Fibroblast of upper back skin (primary cell): ENCODE results near the gene HSP90B1.

Experiments used
- DNase-seq: peaks from one replicate; pipeline ENCODE4 v3.0.0-alpha.2; 2013

Gene HSP90B1

DNA sequence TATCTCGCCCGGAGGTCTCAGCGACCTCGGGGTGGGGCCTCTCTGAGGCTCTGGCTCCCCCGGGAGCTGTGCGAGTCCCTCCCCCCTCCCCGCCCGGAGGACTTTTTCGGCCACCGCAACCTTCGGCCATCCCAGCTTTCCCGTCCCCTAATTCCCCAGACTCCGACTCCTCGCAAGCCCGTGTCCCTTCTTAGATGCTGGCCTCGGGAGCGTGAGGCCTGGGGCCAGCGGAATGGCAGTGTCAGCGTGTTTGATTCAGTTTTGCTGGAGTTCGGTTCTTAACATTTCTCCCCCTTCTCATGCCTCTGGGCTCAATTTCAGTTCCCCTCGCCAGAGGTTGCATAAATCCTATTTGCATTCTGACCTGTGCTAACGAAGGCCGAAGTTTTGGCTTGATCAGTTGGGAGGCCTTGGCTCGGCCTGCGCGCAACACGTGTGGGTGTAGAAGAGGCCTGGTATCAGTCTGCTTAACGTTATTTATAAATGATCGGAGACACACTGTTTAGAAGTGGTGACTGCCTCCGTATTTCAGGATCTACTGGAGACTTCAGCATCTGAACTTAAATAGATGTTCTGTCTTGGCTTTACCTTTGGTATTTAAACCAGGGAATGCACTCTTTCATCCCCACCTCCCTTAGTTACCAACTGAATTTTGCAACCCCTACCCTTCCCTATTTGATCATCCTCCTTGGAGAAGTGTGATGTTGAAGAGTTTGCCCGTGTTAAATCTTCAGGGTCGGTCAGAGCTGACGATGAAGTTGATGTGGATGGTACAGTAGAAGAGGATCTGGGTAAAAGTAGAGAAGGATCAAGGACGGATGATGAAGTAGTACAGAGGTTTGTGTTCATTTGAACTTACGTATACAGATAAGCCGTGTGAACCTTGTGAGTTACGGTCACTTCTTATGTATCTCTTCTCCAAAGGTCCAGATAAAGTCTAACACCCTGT, 851 bp downstream of the HSP90B1 start:
- peak; percentile 18 for DNase-seq

DNA sequence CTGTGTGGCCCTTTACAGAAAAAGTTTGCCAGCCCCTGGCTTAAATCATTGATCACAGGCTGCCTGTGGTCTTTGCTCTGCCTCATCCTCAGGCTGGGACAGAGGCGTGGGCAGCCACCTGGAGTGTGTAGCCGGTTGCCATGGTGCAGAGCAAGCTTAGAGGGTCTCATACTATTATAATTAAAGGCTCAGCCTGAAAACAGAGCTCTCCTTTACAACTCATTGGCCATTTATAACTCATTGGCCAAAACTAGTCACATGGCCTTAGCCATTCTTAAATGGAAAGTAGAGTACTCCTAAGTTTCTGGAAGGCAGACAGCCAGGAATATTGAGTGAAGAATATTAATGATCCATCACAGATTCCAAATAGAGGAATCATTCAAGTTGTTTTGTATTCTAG, 3.0 kb downstream of the HSP90B1 start:
- DNase-seq: no peak

DNA sequence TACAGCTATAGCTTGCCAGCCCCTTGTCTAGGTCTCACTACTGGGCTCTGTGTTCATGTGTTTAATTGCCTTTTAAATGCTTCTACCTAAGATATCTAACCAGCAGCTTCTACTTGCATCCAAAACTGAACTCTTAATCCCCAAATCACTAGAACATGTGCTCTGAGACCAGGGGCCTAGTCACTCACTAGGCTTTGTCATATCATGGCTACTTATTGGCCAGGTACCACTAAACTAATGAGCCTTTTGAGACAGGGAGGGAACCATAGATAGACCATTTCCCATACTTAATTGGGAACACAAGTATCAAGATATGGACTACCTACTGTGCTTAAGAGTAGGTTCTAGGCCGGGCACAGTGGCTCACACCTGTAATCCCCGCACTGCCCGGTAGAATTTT, 6.5 kb downstream of the HSP90B1 start:
- DNase-seq: no peak

DNA sequence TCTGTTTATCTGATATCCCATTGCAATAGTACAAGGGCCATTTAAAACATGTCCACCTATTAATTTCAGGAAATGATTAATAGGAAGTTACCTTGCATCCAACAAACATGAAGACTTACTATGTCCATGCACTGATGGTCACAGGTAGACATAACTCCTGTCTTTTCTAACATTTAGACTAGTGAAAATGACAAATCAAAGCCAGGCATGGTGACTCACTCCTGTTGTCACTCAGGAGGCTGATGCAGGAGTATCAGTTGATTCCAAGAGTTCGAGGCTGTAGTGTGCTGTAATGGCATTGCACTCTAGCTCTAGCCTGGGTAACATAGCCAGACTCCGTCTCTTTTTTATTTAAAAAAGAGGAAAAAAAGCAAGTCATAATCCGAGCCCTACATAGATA, 14.8 kb downstream of the HSP90B1 start:
- DNase-seq: no peak

DNA sequence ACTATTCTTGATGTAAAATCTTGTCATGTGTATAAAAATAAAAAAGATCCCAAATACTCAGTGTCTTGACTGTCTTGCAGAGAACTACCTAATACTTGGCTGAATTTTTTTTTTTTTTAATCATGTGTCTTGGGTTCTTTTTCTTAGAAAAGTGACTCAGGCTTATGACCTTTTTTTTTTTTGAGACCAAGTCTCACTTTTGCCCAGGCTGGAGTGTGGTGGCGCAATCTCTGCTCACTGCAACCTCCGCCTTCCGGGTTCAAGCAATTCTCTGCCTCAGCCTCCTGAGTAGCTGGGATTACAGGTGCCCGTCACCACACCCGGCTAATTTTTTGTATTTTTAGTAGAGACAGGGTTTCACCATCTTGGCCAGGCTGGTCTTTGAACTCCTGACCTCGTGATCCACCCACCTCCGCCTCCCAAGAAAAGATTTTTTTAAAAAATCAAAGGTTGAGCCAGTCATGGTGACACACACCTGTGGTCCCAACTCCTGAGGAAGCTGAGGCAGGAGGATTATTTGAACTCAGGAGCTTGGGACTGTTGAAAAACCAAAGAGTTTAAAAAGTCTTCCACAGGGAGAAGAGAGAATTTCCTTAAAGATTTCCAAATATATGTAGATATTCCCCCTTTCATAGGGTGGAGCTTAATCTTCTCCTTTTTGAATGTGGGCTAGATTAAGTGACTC, 17.8 kb downstream of the HSP90B1 start:
- no peak for DNase-seq

DNA sequence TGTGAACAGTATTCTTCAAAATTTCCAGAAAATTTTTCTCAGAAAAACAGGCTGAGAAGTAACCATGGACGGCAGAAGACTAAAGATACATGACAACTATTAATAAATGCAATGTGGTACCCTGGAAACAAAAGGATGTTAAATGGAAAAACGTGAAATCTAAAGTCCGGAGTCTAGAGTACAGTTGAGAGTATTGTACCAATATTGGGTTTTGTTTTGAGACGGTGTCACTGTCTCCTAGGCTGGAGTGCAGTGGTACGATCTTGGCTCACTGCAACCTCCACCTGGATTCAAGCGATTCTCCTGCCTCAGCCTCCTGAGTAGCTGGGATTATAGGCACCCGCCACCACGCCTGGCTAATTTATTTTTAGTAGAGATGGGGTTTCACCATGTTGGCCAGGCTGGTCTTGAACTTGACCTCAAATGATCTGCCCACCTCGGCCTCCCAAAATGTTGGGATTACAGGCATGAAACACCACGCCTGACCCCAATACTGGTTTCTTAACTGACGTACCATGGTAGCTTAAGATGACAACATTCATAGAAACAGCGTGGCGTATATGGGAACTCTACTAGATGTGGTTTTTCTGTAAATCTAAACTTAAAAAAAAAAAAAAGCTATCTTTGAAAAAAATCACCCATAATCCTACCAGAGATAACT, 18.7 kb downstream of the HSP90B1 start:
- DNase-seq: no peak

DNA sequence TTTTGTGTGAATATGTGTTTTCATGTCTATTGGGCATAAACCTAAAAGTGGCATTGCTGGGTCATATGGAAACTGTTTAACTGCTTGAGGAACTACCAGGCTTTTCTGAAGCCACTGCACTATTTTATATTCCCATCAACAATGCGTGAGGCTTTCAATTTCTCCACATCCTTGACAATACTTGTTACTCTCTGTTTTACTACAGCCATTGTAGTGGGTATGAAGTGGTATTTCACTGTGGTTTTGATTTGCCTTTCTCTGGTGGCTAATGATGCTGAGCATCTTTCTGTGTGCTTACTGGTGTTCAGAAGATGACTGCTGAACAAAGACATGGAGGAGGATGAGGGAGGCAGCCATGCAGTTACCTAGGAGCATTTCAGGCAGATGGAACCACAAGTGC, 22.3 kb downstream of the HSP90B1 start:
- DNase-seq: no peak

DNA sequence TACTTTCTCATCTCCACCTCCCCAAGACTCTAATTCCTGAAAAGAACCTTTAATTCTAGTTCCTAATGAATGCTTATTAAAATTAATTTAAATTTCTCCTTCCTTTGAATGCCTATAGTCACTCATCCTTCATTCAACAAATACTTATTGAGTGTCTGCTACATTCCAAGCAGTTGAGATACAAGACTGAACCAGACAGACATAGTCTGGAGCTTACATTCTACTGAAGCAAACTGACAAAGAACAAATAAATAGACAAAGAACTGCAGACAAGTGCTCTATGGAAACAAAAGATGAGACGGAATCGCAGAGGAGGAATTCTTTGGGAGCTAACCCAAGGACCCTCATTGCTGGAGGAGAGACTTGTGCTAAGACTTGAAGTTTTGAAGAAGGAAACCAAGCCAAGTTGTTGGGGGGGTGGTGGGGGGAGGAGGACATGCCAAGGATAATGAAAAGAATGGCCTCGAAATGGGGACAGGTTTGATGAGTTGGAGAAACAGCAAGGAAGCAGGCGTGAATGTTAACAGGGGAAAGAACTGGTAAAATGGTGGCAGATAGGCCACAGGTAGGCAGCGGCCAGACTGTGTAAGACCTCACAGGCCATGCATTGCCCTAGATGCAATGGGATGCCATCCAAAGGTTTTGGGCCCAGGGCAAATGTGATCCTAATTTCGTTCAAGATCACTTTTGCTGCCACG, 25.8 kb downstream of the HSP90B1 start:
- DNase-seq: peak; percentile 32

DNA sequence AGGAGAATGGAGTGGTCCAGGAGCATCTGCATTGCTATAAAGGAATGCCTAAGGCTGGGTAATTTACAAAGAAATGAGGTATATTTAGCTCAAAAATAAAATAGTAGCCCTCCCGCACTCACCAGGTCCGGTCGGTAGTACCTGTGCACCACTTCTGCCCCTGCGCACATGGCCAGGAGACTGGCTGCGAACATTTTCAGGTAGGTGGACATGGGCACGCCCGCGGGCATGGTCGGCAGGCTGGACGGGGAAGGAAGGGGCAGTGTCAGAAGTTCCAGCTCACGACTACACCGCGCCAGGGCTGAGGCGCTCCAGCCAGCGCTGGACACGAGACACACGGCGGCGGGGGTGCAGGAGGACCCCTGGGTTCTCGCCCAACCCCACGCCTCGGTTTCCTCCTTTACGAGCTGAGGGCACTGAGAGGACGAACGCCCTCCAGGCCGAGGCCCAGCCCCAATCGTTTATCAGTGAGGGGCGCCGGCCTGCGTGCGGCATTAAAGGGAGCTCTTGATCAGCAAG, 26.4 kb downstream of the HSP90B1 start:
- no peak for DNase-seq

DNA sequence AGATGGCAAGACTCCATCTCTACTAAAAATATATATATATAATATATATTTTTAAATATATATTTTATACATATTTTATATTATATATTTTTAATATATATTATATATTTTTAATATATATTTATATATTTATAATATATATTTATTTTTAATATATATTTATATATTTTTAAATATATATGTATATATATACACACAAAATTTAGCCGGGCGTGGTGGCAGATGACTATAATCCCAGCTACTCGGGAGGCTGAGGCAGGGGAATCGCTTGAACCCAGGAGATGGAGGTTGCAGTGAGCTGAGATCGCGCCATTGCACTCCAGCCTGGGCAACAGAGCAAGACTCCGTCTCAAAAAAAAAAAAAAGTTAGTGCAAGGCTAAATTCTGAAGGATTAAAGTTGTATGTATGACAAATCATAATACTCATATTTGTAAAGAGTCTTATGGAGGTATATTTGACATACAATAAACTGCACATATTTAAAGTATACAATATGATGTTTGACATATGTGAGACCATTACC, 27.7 kb downstream of the HSP90B1 start:
- no peak for DNase-seq

DNA sequence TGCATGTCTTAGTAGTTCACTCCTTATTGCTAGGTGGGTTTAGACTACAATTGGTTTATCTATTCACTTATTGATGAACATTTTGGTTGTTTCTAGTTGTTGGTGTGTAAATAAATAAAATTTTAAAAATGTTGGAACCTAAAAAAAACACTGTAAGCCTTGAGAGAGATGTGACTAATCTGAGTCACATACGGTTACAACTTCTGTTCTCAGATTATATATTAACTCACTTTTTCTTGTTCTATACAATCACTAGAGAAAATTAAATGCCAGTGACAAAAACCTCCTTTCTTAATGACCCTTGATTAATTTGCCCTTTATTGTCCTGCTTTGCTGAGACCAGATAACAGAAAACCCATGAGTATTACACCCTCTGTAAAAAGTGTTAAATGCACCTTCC, 28.4 kb downstream of the HSP90B1 start:
- no peak for DNase-seq

DNA sequence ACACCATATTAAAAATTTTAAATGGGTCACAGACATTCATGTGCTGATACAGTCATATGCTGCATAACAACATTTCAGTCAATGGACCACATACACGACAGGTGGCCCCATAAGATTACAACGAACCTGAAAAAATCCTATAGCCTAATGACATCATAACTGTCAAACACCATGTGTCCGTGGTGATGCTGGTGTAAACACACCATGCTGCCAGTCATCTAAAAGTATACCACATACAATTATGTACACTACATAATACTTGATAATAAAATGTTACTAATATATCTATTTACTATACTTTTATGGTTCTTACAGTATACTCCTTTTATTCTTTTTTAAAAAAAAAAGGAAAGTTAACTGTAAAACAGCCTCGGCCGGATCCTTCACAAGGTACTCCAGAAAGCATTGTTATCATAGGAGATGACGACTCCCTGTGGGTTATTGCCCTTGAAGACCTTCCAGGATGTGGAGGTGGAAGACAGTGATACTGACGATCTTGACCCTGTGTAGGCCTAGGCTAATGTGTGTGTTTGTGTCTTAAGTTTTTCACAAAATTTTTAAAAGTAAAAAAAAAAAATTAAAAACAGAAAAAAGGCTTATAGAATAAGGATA, 30.5 kb downstream of the HSP90B1 start:
- DNase-seq: no peak

DNA sequence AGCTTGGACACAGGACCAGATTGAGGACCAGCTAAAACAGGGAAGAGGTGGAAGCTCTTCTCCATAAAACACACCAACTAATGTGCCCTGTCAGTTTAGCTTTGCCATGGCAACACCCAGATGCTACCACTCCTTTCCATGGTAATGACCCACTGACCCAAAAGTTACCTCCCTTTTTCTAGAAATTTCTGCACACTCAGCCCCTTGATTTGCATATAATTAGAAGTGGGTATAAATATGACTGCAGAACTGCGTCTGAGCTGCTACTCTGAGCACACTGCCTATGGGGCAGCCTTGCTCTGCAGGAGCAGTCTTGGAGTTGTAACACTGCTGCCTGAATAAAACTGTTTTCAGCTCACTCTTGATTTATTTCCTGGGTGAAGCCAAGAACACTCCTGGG, 32.3 kb downstream of the HSP90B1 start:
- no peak for DNase-seq

DNA sequence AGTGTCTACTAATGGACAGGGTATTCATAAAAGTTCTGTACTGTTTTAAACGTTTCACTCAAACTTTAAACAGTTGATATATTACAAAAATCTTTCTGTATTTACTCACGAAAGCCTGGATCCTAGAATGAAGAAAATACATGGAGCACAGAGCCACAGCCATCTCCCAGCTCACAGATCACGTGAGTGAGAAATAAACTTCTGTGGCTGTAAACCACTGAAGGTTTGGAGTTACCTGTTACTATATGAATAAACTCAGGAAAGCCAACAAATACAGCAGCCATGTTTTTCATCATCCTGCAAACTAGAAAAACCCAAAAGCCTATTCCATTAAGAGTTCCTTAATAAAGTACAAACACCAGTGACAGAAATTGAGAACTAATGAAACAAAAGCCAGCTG, 34.6 kb downstream of the HSP90B1 start:
- no peak for DNase-seq

DNA sequence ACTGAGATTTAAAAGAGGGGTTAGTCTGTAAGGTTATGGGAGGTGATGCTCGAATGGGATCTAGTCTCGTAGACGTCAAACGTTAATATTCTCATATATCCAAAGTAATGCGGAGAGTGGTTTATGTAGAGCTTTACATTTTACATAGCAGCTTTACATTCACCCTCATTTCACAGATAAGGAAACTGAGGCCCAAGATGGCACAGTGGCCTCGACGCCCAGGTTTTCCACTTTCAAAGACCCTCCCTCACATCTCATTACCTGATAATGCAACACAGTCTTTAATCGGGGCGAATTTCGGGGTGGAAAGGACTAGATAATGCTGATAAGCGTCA, 35.0 kb downstream of the HSP90B1 start:
- DNase-seq: no peak

DNA sequence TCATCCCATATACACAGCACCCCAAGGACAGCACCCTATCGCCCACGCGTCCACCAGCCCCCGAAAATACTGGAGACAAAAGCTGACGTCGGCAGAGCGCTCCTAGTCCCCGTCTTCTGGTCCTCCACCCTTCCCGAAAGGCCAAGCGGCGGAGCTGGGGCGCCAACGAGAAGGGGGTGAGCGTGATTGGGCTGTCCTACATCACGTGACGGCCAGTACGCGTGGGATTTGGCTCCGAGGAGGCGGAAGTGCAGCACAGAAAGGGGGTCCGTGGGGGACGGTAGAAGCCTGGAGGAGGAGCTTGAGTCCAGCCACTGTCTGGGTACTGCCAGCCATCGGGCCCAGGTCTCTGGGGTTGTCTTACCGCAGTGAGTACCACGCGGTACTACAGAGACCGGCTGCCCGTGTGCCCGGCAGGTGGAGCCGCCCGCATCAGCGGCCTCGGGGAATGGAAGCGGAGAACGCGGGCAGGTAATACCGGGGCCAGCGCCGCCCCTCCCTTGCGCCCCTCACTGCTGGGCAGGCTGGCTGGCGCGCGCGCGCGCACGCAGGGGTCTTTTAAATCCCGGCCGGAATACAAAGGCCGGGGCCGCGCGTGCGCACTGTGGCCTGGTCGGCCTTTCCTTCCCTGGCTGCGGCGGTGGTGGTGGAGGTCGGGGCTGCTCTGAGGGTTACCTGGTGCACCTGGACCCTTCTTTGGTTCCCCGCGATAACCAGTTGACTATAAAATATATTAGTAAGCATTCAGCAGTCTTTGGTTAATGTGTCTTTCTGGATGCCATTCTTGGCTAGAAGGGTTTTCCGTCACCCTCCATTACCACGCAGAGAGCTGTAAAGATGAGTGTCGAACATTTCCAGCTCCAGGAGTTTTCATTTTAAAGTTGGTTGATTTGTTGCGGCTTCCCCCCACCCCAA, 35.6 kb downstream of the HSP90B1 start, which contains the start of gene TDG:
Gene TDG (plus strand): TSS at position 283 of the 915 bp plus-strand sequence. CDS start 166 bp downstream, at position 449.
- peak; percentile 99 for DNase-seq

DNA sequence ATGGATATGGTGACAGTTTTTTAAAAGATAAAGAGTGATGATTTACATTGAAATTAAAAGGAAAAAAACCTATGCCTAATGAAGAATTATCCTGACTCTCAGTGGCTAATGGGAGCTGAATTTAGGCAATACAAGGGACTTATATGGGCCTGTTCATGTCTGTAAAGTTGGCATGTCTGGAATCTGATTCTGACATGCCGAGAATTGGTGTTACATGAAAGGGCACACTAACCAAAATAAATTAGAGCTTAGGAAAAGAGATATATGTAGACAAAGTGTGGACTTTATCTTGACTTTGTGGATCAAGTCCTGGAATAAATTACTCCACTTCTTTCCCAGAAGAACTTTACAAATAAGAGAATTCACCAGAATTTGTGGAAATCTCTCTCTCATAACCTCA, 36.5 kb downstream of the HSP90B1 start:
- peak; percentile 25 for DNase-seq

DNA sequence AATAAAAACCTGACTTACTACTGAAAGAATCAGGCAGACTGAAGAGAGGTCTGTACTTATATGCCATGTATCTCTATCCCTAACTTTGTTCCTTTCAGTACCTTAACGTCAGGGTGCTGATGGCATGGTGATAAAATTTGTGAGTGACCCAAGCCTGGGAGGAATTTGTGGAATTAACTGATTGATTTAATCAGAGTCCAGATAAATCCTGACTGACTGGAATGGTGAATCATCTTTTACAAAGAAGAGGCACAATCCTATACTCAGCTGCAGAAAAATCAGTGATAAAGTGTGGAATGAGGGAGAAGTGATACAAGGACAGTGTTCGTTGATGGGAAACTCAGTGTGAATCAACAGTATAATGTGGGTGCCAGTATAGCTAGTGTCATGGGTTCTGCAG, 39.2 kb downstream of the HSP90B1 start:
- peak; percentile 60 for DNase-seq

DNA sequence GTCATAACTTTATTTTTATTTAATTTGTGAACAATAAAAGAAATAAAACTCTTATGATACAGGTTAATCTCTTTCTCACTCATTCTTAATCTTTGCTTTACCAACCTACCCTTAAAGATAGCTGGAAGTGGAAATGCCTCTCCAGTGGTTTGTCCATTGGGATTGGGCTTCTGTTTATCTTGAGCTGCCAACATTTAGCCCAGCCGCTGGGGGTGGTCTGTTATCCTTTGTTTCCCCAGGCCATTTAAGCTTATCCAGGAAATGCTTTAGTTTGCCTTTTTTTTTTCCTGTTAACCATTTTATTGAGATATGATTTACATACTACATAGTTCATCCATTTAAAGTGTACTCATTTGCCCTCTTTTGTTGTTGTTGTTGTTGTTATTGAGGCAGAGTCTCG, 43.7 kb downstream of the HSP90B1 start:
- DNase-seq: no peak

DNA sequence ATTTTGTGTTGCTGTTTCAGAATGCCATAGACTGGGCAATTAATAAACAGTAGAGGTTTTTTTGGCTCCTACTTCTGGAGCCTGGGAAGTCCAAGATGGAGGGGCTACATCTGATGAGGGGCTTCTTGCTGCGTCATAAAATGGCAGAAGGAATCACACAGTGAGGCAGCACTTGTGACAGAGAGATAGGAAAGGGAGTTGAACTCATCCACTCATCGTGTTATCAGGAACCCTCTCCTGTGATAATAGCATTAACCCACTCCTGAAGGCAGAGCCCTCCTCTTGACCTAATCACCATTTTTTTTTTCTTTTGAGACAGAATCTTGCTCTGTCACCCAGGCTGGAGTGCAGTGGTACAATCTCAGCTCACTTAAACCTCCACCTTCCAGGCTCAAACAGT, 45.2 kb downstream of the HSP90B1 start:
- DNase-seq: no peak

DNA sequence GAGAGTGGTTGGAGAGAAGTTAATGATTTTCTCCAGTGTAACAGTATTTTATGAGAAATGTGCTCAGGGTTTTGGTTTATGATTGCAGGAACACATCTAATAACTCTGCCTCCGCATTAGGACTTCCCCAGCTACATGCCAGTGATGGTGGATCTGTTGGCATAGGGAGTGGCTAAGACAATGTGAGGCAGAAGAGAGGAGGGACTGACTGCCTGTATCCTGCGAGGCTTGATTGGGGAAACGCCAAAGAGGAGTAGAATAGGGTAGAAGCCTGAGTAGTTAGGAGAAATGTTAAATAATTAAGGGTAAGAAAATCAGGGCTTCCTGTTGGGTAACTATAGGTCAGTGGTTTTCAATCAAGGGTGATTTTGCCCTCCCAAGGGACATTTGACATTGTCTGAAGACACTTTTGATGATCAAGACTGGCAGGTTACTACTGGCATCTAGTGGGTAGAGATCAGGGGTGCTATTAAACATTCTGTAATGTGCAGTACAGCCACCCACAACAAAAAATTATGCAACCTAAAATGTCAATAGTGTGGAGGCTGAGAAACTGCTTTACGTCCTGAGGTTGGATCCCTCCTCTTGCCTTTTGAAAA, 48.3 kb downstream of the HSP90B1 start:
- no peak for DNase-seq
